Head of caudate nucleus (tissue), 42 donors: ENCODE measurements around the gene TSC1.

Experiments
- DNase-seq, 42 donors: peaks; one replicate each; pipeline versions ENCODE4 v3.0.0 to v3.0.0-alpha.2; 2020 to 2021; ENCODE audit warnings: mixed read lengths in 7 of 42
- intact Hi-C: fragments of 100-400 bp; cut with DNase I; formaldehyde crosslinking; loops from one replicate; pipeline ENCODE4 v1.15.0; 2022

TSC1 gene

GRCh38 chr9:132945186-132946130 is 1.0 kb upstream of the TSC1 start:
- intact Hi-C loops: no loop called here
- peak in 1 of 42 donors; percentile 21 for DNase-seq

GRCh38 chr9:132943651-132944293 is 644 bp downstream of the TSC1 start:
- intact Hi-C loops: no loop called here
- DNase-seq: peak in 5 of 42 donors; percentile 6 to 20 (median 16)

GRCh38 chr9:132942541-132943182 is 1.8 kb downstream of the TSC1 start:
- intact Hi-C loops: no loop called here

GRCh38 chr9:132939169-132939568 is 5.2 kb downstream of the TSC1 start:
- intact Hi-C loops: no loop called here
- no peak for DNase-seq

More at GRCh38 chr9:132942541-132943182, 1.8 kb downstream of the TSC1 start:
- no peak for DNase-seq

- intact Hi-C loops: no loop called here
- DNase-seq: no peak
Observed at GRCh38 chr9:132937463-132937901, 6.9 kb downstream of the TSC1 start.

GRCh38 chr9:132935026-132935425 is 9.4 kb downstream of the TSC1 start:
- DNase-seq: no peak
- intact Hi-C loops: no loop called here

- intact Hi-C loops: no loop called here
- no peak for DNase-seq
Observed at GRCh38 chr9:132931178-132931735, 13.2 kb downstream of the TSC1 start.

- intact Hi-C loops: no loop called here
- no peak for DNase-seq
Observed at GRCh38 chr9:132927704-132928103, 16.7 kb downstream of the TSC1 start.

GRCh38 chr9:132923346-132923902 is 21.0 kb downstream of the TSC1 start:
- peak in 1 of 42 donors; percentile 26 for DNase-seq
- intact Hi-C loops: no loop called here

- intact Hi-C loops: no loop called here
- no peak for DNase-seq
Observed at GRCh38 chr9:132919614-132920268, 24.7 kb downstream of the TSC1 start.

- intact Hi-C loops: no loop called here
- DNase-seq: no peak
Observed at GRCh38 chr9:132914924-132915323, 29.5 kb downstream of the TSC1 start.

- intact Hi-C loops: no loop called here
- DNase-seq: no peak
Observed at GRCh38 chr9:132912131-132912530, 32.3 kb downstream of the TSC1 start.

GRCh38 chr9:132910376-132910775 is 34.0 kb downstream of the TSC1 start:
- DNase-seq: no peak

GRCh38 chr9:132909311-132909710 is 35.1 kb downstream of the TSC1 start:
- DNase-seq: no peak
- intact Hi-C loops: no loop called here

More at GRCh38 chr9:132910376-132910775, 34.0 kb downstream of the TSC1 start:
- intact Hi-C loops: no loop called here

GRCh38 chr9:132908635-132909034 is 35.8 kb downstream of the TSC1 start:
- no peak for DNase-seq
- intact Hi-C loops: no loop called here

- intact Hi-C loops: no loop called here
- no peak for DNase-seq
Observed at GRCh38 chr9:132905726-132906125, 38.7 kb downstream of the TSC1 start.

- intact Hi-C loops: no loop called here
- DNase-seq: no peak
Observed at GRCh38 chr9:132903574-132904492, 40.6 kb downstream of the TSC1 start.
